Measurements from ENCODE around the gene ACTN1. TPM values are rescaled to one million over a fixed set of nuclear protein-coding genes. Genes with fewer than 3 reads are reported as not detected.
"Not testable (repeated sequence)": the region's sequence is repeated elsewhere in the genome, so short reads cannot be mapped to it uniquely, and the experiment has no call there.

ACTN1 gene
- total and polyA plus RNA-seq, 11 donors = 48.4 to 252 (median 104) TPM

DNA sequence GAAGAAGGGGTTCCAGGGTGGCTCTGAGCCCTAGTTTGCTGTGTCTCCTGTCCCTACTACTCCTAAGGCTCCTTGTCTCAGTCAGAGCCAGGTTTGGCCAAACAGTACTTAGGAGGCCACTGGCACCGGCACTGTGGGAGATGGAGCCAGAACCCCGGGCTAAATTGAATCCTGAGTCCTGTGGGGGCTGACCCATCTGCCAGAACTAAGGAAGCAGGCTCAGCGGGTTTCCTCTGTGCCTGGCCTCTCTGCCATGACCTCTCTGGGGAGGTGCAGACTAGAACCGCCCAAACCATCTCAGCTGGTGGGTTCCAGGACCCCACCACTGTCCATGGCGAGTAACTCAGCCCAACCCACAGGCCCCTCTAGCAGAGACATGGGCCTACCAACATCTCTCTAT lies 5.5 kb downstream of the ACTN1 start:
- DNase-seq (no peak), ATAC-seq (no peak)
- H3K4me3 ChIP-seq = no peak overlapping the region
- peaks cover 20 to 85% (median 56%) of the 10 kb centered on the region in 12 donors for H3K4me1 ChIP-seq
- H3K36me3 ChIP-seq = peaks cover 0 to 43% (median 22%) of the 10 kb centered on the region in 9 donors
- intact Hi-C loops (cut with DNase I) = loop anchor here in 3 of 10 donors (10.0 kb wide), 3 partner anchors 59 to 111 kb away; no protein-coding TSS in a partner anchor
- H3K27me3 ChIP-seq = no peaks in the 10 kb centered on the region
- peaks cover 0 to 5% (median 0%) of the 10 kb centered on the region in 12 donors for H3K9me3 ChIP-seq
- WGBS, 4 donors = 85 to 96% (median 88%) methylated on average over 3 to 5 of the region's 5 CpGs
- peak overlapping the region in 2 of 12 donors; percentile 40 to 98 for H3K27ac ChIP-seq
- TF ChIP-seq POLR2A (IDR thresholded peaks at IDR 0.05) = no peak
- TF ChIP-seq, protein P1, sequence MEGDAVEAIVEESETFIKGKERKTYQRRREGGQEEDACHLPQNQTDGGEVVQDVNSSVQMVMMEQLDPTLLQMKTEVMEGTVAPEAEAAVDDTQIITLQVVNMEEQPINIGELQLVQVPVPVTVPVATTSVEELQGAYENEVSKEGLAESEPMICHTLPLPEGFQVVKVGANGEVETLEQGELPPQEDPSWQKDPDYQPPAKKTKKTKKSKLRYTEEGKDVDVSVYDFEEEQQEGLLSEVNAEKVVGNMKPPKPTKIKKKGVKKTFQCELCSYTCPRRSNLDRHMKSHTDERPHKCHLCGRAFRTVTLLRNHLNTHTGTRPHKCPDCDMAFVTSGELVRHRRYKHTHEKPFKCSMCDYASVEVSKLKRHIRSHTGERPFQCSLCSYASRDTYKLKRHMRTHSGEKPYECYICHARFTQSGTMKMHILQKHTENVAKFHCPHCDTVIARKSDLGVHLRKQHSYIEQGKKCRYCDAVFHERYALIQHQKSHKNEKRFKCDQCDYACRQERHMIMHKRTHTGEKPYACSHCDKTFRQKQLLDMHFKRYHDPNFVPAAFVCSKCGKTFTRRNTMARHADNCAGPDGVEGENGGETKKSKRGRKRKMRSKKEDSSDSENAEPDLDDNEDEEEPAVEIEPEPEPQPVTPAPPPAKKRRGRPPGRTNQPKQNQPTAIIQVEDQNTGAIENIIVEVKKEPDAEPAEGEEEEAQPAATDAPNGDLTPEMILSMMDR (IDR thresholded peaks at IDR 0.05) = no peak

DNA sequence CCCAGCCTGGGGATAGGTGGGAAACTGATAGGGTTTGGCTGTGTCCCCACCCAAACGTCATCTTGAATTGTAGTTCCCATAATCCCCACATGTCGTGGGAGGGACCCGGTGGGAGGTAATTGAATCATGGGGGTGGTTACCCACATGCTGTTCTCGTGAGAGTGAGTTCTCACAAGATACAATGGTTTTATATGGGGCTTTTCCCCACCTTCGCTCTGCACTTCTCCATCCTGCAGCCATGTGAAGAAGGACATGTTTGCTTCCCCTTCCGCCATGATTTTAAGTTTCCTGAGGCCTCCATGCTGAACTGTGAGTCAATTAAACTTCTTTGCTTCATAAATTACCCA lies 5.9 kb downstream of the ACTN1 start:
- H3K27me3 ChIP-seq = not testable (repeated sequence)

DNA sequence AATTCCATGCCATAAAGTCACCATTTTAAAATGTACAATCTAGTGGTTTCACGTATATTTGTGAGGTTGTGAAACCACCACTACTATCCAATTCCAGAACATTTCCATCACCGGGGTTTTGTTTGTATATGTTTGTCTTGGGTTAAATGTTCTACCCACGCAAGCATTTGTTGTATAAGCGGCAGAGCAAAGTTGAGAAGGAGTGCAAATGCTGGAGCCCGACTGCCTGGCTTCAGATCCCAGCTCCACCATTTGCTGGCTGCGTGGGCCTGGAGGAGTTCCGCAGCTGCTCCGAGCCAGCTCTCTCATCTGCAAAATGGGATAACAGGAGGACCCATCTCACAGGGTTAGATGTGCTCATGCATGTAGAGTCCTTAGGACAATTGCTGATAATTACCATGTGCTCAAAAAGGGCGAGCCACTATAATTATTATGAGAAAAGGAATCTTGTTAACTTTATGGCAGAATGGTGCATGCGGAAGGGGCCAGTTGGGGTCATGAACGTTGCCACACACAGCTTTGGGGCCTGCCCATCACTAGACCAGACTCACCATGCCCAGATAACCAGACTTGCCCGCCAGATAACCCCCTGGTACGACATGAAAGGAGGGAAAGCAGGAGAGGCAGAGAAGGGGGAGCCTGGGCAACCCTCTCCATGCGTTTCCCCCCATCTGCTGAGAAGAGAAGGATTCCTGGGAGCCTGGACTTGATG lies 6.4 kb downstream of the ACTN1 start:
- H3K4me1 ChIP-seq = peaks cover 26 to 95% (median 64%) of the 10 kb centered on the region in 12 donors
- 89 to 93% (median 92%) methylated on average over 14 of the region's 14 CpGs for WGBS, 4 donors
- DNase-seq = no peak
- H3K9me3 ChIP-seq = peaks cover 0 to 5% (median 0%) of the 10 kb centered on the region in 12 donors
- H3K27ac ChIP-seq = peak overlapping the region in 1 of 12 donors; percentile 98
- no peak for TF ChIP-seq POLR2A (IDR thresholded peaks at IDR 0.05)
- TF ChIP-seq, protein P1 (IDR thresholded peaks at IDR 0.05) = no peak
- no peaks in the 10 kb centered on the region for H3K27me3 ChIP-seq
- peaks cover 0 to 43% (median 22%) of the 10 kb centered on the region in 9 donors for H3K36me3 ChIP-seq
- no peak overlapping the region for H3K4me3 ChIP-seq
- no peak for ATAC-seq
- intact Hi-C loops (cut with DNase I) = loop anchor here in 3 of 10 donors (10.0 kb wide), 3 partner anchors 58 to 112 kb away; no protein-coding TSS in a partner anchor

More for the DNA sequence above, 5.9 kb downstream of the ACTN1 start:
- DNase-seq, ATAC-seq, H3K4me3 ChIP-seq, H3K9me3 ChIP-seq: not testable (repeated sequence)
- H3K36me3 ChIP-seq = peaks cover 0 to 43% (median 22%) of the 10 kb centered on the region in 9 donors
- H3K4me1 ChIP-seq = peaks cover 22 to 90% (median 61%) of the 10 kb centered on the region in 12 donors
- peak overlapping the region in 1 of 12 donors; percentile 98 for H3K27ac ChIP-seq
- 88 to 94% (median 92%) methylated on average over 6 of the region's 6 CpGs for WGBS, 4 donors
- intact Hi-C loops (cut with DNase I) = loop anchor here in 3 of 10 donors (10.0 kb wide), 3 partner anchors 58 to 112 kb away; no protein-coding TSS in a partner anchor

DNA sequence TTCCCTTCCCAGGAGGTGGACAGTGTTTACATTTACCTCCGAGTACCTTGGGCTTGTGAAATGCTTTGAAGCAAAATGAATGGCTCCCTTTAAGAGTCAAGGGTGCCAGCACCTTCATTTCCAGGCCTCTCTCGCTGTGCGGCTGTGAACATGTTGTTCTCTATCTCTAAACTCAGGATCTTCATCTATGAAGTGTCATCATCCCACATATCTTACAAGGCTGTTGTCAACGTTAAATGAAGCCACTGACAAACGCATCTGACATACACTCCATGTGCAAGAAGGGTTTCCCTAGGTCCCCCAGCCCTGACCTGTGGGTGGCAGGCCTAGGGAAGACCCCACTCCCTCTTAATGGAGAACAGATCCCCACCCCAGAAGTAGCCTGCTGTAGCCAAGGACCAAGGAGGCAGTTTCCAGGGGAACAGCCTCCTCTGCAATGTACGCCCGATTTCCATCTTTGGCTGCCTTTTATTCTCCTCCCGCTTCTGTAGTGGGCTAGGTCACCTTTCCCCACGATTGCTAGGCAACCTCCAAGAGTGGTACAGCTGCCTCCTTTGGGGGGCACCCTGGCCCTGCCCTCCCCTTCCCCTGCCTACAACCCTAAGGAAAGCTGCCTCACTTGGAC lies 7.6 kb downstream of the ACTN1 start:
- DNase-seq = no peak
- no peak for TF ChIP-seq POLR2A (IDR thresholded peaks at IDR 0.05)
- TF ChIP-seq, protein P1 (IDR thresholded peaks at IDR 0.05) = no peak
- no peaks in the 10 kb centered on the region for H3K27me3 ChIP-seq
- WGBS, 4 donors = 79 to 87% (median 85%) methylated on average over 9 of the region's 9 CpGs
- H3K27ac ChIP-seq = peak overlapping the region in 1 of 12 donors; percentile 98
- no peak overlapping the region for H3K4me3 ChIP-seq
- H3K4me1 ChIP-seq = peaks cover 20 to 96% (median 65%) of the 10 kb centered on the region in 12 donors
- ATAC-seq = no peak
- H3K9me3 ChIP-seq = peaks cover 0 to 5% (median 0%) of the 10 kb centered on the region in 12 donors
- peaks cover 0 to 43% (median 22%) of the 10 kb centered on the region in 9 donors for H3K36me3 ChIP-seq
- intact Hi-C loops (cut with DNase I) = loop anchor here in 3 of 10 donors (10.0 kb wide), 3 partner anchors 57 to 113 kb away; no protein-coding TSS in a partner anchor
